H7 (cell line): ENCODE measurements around the gene ACY1. TPM values are rescaled to one million over a fixed set of nuclear protein-coding genes. Genes with fewer than 3 reads are reported as not detected.

Source experiments
- DNase-seq: peaks from one replicate; pipeline ENCODE4 v3.0.0; 2012
- H3K27me3 ChIP-seq: 2 replicates; pipeline ENCODE4 v1.6.0; 2011; ENCODE audit warnings: mild to moderate bottlenecking, low read length; ENCODE audit not compliant: control insufficient read depth, insufficient read depth
- H3K36me3 ChIP-seq: replicated peaks from 2 replicates; pipeline ENCODE4 v1.5.1; 2011; ENCODE audit warnings: low read length; ENCODE audit not compliant: control insufficient read depth, insufficient read depth
- H3K4me3 ChIP-seq: 2 replicates; pipeline ENCODE4 v1.5.1; 2011; ENCODE audit warnings: low read depth, mild to moderate bottlenecking, control low read depth, low read length, moderate library complexity; ENCODE audit not compliant: insufficient read depth
- total RNA-seq: library from RNA; depleted of rRNA; stranded (reverse); fragments of >200 nt; shearing (Covaris generic); gene quantifications from 2 replicates; pipeline ENCODE4 v1.2.3, GENCODE V29; 2014

Gene ACY1
- total RNA-seq, 1 experiment from 2014 or later, result 101 TPM

- H3K36me3 ChIP-seq, result peaks cover 13% of the 10 kb centered on the region
- H3K27me3 ChIP-seq, result no peaks in the 10 kb centered on the region
- no peak for DNase-seq
- H3K4me3 ChIP-seq, result no peak overlapping the region
These were observed 14.7 kb downstream of the ACY1 start for GRCh38 chr3:51997935-51998596.

GRCh38 chr3:51998774-51999173, 15.4 kb downstream of the ACY1 start:
- no peaks in the 10 kb centered on the region for H3K27me3 ChIP-seq
- peaks cover 11% of the 10 kb centered on the region for H3K36me3 ChIP-seq
- no peak overlapping the region for H3K4me3 ChIP-seq
- DNase-seq, result no peak

GRCh38 chr3:51999846-52000245, 16.5 kb downstream of the ACY1 start:
- no peaks in the 10 kb centered on the region for H3K27me3 ChIP-seq
- no peak for DNase-seq
- no peak overlapping the region for H3K4me3 ChIP-seq
- peaks cover 2% of the 10 kb centered on the region for H3K36me3 ChIP-seq

GRCh38 chr3:52001443-52001974, 18.2 kb downstream of the ACY1 start:
- no peaks in the 10 kb centered on the region for H3K36me3 ChIP-seq
- peak; percentile 98 for DNase-seq
- H3K4me3 ChIP-seq, result no peak overlapping the region
- no peaks in the 10 kb centered on the region for H3K27me3 ChIP-seq

GRCh38 chr3:52002748-52003147, 19.4 kb downstream of the ACY1 start:
- DNase-seq, result peak; percentile 79
- Histone ChIP-seq H3K36me3 (no peaks in the 10 kb centered on the region), H3K27me3 (no peaks in the 10 kb centered on the region), H3K4me3 (no peak overlapping the region)

- no peaks in the 10 kb centered on the region for H3K36me3 ChIP-seq
- H3K27me3 ChIP-seq, result no peaks in the 10 kb centered on the region
- H3K4me3 ChIP-seq, result no peak overlapping the region
- peak; percentile 90 for DNase-seq
These were observed 20.9 kb downstream of the ACY1 start for GRCh38 chr3:52004163-52004787.

GRCh38 chr3:52004906-52005395, 21.6 kb downstream of the ACY1 start:
- DNase-seq, result no peak
- H3K27me3 ChIP-seq, result no peaks in the 10 kb centered on the region
- H3K4me3 ChIP-seq, result no peak overlapping the region
- no peaks in the 10 kb centered on the region for H3K36me3 ChIP-seq

- H3K36me3 ChIP-seq, result no peaks in the 10 kb centered on the region
- no peaks in the 10 kb centered on the region for H3K27me3 ChIP-seq
- H3K4me3 ChIP-seq, result no peak overlapping the region
- DNase-seq, result peak; percentile 94
These were observed 22.2 kb downstream of the ACY1 start for GRCh38 chr3:52005571-52005986.

- Histone ChIP-seq H3K4me3 (no peak overlapping the region), H3K36me3 (no peaks in the 10 kb centered on the region), H3K27me3 (no peaks in the 10 kb centered on the region)
- DNase-seq, result peak; percentile 71
These were observed 22.9 kb downstream of the ACY1 start for GRCh38 chr3:52006017-52006819.

GRCh38 chr3:52006820-52007133, 23.4 kb downstream of the ACY1 start:
- no peak overlapping the region for H3K4me3 ChIP-seq
- H3K27me3 ChIP-seq, result no peaks in the 10 kb centered on the region
- no peaks in the 10 kb centered on the region for H3K36me3 ChIP-seq
- no peak for DNase-seq

GRCh38 chr3:52007291-52007690, 24.0 kb downstream of the ACY1 start:
- DNase-seq, result no peak
- no peak overlapping the region for H3K4me3 ChIP-seq
- no peaks in the 10 kb centered on the region for H3K27me3 ChIP-seq

GRCh38 chr3:52010431-52010830, 27.1 kb downstream of the ACY1 start:
- Histone ChIP-seq H3K36me3 (no peaks in the 10 kb centered on the region), H3K4me3 (no peak overlapping the region), H3K27me3 (no peaks in the 10 kb centered on the region; the same call in 1 of the 2 replicates)
- no peak for DNase-seq

More at GRCh38 chr3:52007291-52007690, 24.0 kb downstream of the ACY1 start:
- no peaks in the 10 kb centered on the region for H3K36me3 ChIP-seq

GRCh38 chr3:52012699-52013098, 29.4 kb downstream of the ACY1 start:
- no peaks in the 10 kb centered on the region for H3K36me3 ChIP-seq
- no peak for DNase-seq
- H3K27me3 ChIP-seq, result no peaks in the 10 kb centered on the region; the same call in 1 of the 2 replicates
- H3K4me3 ChIP-seq, result no peak overlapping the region

- Histone ChIP-seq H3K4me3 (no peak overlapping the region), H3K27me3 (no peaks in the 10 kb centered on the region; the same call in 1 of the 2 replicates), H3K36me3 (no peaks in the 10 kb centered on the region)
- DNase-seq, result no peak
These were observed 30.7 kb downstream of the ACY1 start for GRCh38 chr3:52013802-52014598.
